NB4 (cell line): ENCODE measurements around the gene ARID3C.

Source experiments
- DNase-seq: peaks from one replicate; pipeline ENCODE4 v3.0.0; 2010; ENCODE audit warnings: low read depth
- H3K4me3 ChIP-seq: one replicate; pipeline ENCODE4 v1.5.1; 2011; ENCODE audit warnings: mild to moderate bottlenecking, low read depth, low read length, moderate library complexity
- MYC ChIP-seq: IDR thresholded peaks from 2 replicates; pipeline ENCODE4 v1.6.1; 2011; ENCODE audit warnings: low read depth, low read length
- POLR2A ChIP-seq: IDR thresholded peaks from 2 replicates; pipeline ENCODE4 v1.6.1; 2011; ENCODE audit warnings: mild to moderate bottlenecking; ENCODE audit not compliant: insufficient read length; ENCODE audit errors: extremely low read depth
- TF ChIP-seq, protein P1 (sequence below): IDR thresholded peaks from one replicate; pipeline ENCODE4 v1.5.1; 2012; ENCODE audit warnings: low read depth, low read length
- TF ChIP-seq, protein P2 (sequence below): IDR thresholded peaks from 2 replicates; pipeline ENCODE4 v1.6.1; 2011; ENCODE audit warnings: low read depth, low read length

Gene ARID3C

DNA sequence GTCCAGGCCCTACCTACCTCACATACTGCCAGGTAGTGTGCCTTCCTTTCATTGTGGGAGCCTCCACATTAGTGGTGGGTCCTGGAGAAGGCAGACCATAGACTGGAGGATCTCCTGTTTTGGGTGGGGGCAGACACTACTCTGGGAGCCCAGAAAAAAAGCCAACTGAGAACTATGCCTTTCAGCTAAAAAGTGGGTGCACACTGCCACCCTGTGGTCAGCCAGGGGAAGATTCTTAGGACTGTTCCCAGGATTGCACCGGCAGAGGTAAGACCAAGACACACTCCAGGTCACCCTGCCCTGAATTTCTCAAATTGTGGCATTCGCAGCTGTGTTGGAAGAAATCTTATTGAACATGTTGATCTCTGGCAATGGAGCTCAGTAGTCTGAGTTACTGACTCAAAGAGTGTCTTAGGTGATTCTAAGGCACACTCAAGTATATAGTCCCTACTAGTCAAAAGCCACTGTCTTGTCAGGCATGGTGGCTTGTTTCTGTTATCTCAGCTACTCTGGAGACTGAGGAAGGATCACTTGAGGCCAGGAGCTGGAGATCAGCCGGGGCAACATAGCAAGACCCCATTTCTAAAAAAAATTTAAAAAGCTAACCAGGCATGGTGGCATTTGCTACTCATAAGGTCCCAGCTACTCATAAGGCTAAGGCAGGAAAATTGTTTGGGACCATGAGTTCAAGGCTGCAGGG, 5.1 kb upstream of the ARID3C start:
- TF ChIP-seq, protein P1, sequence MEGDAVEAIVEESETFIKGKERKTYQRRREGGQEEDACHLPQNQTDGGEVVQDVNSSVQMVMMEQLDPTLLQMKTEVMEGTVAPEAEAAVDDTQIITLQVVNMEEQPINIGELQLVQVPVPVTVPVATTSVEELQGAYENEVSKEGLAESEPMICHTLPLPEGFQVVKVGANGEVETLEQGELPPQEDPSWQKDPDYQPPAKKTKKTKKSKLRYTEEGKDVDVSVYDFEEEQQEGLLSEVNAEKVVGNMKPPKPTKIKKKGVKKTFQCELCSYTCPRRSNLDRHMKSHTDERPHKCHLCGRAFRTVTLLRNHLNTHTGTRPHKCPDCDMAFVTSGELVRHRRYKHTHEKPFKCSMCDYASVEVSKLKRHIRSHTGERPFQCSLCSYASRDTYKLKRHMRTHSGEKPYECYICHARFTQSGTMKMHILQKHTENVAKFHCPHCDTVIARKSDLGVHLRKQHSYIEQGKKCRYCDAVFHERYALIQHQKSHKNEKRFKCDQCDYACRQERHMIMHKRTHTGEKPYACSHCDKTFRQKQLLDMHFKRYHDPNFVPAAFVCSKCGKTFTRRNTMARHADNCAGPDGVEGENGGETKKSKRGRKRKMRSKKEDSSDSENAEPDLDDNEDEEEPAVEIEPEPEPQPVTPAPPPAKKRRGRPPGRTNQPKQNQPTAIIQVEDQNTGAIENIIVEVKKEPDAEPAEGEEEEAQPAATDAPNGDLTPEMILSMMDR, result peak; percentile 99
- TF ChIP-seq MYC (peak; percentile 75), POLR2A (peak; percentile 22)
- TF ChIP-seq, protein P2, sequence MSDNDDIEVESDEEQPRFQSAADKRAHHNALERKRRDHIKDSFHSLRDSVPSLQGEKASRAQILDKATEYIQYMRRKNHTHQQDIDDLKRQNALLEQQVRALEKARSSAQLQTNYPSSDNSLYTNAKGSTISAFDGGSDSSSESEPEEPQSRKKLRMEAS, result peak; percentile 61
- DNase-seq, result peak; percentile 93
- H3K4me3 ChIP-seq, result no peak overlapping the region

DNA sequence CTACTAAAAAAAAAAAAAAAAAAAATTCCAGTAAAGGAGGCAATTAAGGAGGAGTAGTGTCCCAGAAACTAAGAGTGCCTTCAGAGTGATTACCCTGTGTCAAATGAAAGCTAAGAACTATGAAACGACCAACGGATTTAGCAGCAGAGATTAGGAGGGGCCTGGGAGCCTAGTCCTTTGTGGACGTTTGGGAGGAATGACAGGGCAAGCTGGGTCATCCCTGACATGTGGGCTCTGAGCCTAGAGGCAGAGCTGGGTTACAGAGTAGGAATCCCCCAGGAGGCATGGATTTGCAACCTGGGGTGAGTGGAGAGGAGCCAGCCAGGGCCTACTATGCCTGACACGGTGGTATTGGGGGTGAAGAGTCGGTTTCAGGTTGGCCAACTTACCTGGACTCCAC, 4.3 kb upstream of the ARID3C start:
- DNase-seq, result no peak
- TF ChIP-seq POLR2A (no peak), MYC (no peak)
- TF ChIP-seq, protein P2, result no peak
- TF ChIP-seq, protein P1, result no peak
- no peak overlapping the region for H3K4me3 ChIP-seq

DNA sequence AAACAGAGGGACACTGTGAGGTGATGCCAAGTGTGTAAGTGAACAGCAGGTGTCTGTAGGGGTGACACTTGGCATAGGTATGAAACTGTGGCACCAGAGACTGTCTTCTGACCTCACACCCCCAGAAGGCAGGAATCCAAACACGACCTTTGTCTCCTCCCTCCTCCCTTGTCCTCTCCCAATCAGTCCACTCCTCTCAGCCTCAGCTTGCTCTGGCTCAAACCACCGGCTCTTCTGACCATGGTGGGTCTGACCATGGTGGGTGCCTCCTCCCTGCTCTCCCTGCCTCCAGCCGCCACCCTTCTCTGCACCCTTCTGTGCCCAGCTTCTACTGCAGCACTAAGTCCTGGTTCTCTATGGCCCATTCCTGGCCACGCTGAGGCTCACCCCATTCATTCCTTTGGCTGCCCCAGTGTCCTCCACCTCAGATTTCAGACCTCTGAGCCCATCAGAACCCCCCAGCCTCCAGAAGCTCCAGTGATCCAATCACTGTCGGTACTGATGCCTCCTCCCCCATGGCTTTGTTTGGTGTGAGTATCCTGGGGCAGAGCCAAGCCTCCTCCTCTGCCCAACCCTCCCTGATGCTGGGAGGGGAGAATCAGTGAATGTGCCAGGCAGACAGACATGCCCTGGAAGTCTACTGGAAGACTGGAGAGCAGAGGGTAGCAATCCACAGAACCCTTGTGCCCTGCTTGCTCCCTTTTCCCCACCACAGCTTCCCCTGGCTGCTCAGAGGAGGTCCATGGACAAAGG, 1.7 kb upstream of the ARID3C start:
- H3K4me3 ChIP-seq, result no peak overlapping the region
- DNase-seq, result no peak
- no peak for TF ChIP-seq POLR2A
- TF ChIP-seq, protein P2, result no peak
- TF ChIP-seq MYC, result no peak
- TF ChIP-seq, protein P1, result no peak

DNA sequence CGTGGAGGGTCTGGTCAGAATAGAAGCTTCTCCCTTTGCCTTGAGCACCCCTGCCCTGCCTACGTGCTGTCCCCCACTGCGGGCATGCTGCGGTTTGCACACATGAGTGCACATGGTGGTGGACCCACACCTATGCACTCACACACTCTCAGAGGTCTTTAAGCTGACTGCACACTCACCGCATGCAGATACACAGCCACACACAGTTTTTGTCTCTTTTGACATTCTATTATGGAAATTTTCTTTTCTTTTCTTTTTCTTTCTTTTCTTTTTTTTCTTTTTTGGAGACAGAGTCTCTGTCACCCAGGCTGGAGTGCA, 584 bp upstream of the ARID3C start:
- H3K4me3 ChIP-seq, result no peak overlapping the region
- TF ChIP-seq MYC (no peak), POLR2A (no peak)
- TF ChIP-seq, protein P2, result no peak
- TF ChIP-seq, protein P1, result no peak
- no peak for DNase-seq

DNA sequence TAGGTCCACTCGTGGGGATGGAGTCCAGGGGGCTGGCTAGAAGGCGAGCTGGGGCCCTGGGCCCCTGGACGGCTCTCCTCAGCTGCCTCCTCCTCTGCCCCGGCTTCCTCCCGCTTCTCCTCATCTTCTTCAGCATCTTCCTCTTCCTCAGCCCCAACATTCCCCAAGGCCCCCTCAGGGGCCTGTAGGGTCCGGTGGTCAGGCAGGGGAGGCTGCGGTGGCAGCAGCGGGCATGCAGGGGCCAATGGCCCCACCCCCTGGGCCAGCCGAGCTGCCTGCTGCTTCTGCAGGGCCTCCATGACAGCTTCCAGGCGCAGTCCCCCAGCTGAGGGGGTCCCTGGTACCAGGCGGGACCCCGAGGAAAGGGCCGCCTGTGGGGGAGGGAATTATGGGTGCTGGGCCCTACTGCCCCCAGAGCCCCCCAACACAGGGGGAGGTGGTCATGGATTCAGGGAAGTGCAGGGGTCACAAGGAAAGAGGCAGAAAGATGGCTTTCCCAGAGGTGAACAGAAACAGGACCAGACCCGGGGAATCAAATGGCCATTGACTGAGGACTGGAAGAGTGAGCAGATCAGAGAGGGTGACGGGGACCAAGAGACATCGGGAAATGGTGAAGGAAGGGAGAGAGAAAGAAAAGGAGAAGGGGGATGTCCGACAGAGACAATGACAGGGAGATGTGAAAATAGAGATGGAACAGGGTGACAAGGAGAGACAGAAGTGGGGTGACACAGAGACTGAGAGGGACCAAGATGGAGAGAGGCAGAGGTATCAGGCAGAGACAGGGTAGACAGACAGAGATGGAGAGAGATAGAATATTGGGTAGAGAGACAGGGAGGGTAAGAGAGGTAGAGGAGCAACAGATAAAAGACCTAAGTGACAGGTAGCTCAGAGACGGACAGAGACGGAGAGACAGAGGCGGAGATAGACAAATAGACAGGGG, 880 bp downstream of the ARID3C start:
- no peak overlapping the region for H3K4me3 ChIP-seq
- TF ChIP-seq POLR2A (no peak), MYC (no peak)
- TF ChIP-seq, protein P2, result no peak
- TF ChIP-seq, protein P1, result no peak
- DNase-seq, result no peak
